Stomach (tissue), 4 donors: ENCODE results near the gene REPS1.

Source experiments
- EP300 ChIP-seq: sonication (generic); formaldehyde crosslinking; IDR thresholded peaks from one replicate; pipeline ENCODE4 v1.6.1; 2017; ENCODE audit warnings: antibody characterized with exemption
- POLR2A ChIP-seq, 4 donors: fragments of 450-650 bp; IDR thresholded peaks; one replicate each; pipeline ENCODE4 v1.6.1; 2016; ENCODE audit warnings: antibody characterized with exemption in 4 of 4, control low read depth in 2 of 4, mild to moderate bottlenecking in 1 of 4, moderate library complexity in 1 of 4
- POLR2AphosphoS5 ChIP-seq, 3 donors: sonication (generic); formaldehyde crosslinking; IDR thresholded peaks; one replicate each; pipeline ENCODE4 v1.6.1; 2016; ENCODE audit warnings: antibody characterized with exemption in 3 of 3
- TF ChIP-seq, protein P1 (sequence below), 7 experiments: fragments of 450-650 bp in 4 of 7; fragments of 200-600 bp in 3 of 7; sonication (generic) in 3 of 7; IDR thresholded peaks; one replicate each; pipeline ENCODE4 v1.5.1; 2016 to 2019; ENCODE audit warnings: antibody characterized with exemption in 7 of 7, control low read depth in 2 of 7, mild to moderate bottlenecking in 1 of 7

DNA sequence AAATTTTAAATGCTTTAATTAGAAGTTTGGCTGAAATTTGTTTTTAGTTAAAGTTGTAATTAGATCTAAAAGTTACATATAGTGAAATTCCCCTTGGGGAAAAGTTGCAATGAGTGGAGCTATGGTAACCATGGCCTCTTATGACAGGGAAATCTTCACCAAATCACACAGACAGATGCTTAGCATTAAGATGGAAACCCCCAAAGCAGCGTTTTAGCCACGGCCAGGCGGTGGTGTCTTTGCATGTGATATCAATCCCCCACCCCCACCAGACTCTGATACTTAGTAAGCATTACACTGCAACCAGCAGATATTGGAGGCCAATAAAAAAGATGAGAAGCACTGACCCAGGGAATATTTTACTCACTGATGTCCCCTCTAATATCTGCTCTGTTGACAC, 75.7 kb downstream of the REPS1 start:
- TF ChIP-seq, protein P1, sequence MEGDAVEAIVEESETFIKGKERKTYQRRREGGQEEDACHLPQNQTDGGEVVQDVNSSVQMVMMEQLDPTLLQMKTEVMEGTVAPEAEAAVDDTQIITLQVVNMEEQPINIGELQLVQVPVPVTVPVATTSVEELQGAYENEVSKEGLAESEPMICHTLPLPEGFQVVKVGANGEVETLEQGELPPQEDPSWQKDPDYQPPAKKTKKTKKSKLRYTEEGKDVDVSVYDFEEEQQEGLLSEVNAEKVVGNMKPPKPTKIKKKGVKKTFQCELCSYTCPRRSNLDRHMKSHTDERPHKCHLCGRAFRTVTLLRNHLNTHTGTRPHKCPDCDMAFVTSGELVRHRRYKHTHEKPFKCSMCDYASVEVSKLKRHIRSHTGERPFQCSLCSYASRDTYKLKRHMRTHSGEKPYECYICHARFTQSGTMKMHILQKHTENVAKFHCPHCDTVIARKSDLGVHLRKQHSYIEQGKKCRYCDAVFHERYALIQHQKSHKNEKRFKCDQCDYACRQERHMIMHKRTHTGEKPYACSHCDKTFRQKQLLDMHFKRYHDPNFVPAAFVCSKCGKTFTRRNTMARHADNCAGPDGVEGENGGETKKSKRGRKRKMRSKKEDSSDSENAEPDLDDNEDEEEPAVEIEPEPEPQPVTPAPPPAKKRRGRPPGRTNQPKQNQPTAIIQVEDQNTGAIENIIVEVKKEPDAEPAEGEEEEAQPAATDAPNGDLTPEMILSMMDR (IDR thresholded peaks at IDR 0.05) = no peak
- no peak for TF ChIP-seq POLR2AphosphoS5 (IDR thresholded peaks at IDR 0.05)
- no peak for TF ChIP-seq POLR2A (IDR thresholded peaks at IDR 0.05)
- no peak for TF ChIP-seq EP300
